Adrenal gland (tissue), 12 donors: ENCODE measurements around the gene FBXW7. TPM values are rescaled to one million over a fixed set of nuclear protein-coding genes. Genes with fewer than 3 reads are reported as not detected.

Experiments used
- DNase-seq, 7 donors: peaks; one replicate each; pipeline ENCODE4 v3.0.0-alpha.2; 2019 to 2020
- H3K27ac ChIP-seq, 5 donors: fragments of 200-600 bp; sonication (generic) in 4 of 5; 1 replicate in 3 of 5; 2 replicates in 2 of 5; pipeline versions ENCODE4 v1.5.1 to v1.8.0; 2016 to 2020; ENCODE audit warnings: mild to moderate bottlenecking in 1 of 5
- H3K27me3 ChIP-seq: fragments of 200-600 bp; 2 replicates; pipeline ENCODE4 v1.8.0; 2021
- H3K36me3 ChIP-seq, 2 donors: fragments of 200-600 bp; replicated peaks in 1 of 2; 1 replicate in 1 of 2; 2 replicates in 1 of 2; pipeline versions ENCODE4 v1.5.1 to v1.8.0; 2018 to 2022
- H3K4me1 ChIP-seq, 2 donors: fragments of 200-600 bp; replicated peaks in 1 of 2; 1 replicate in 1 of 2; 2 replicates in 1 of 2; pipeline versions ENCODE4 v1.5.1 to v1.8.0; 2018 to 2021
- H3K4me3 ChIP-seq, 4 donors: fragments of 200-600 bp; sonication (generic) in 3 of 4; one replicate each; pipeline ENCODE4 v1.5.1; 2016 to 2018
- H3K9me3 ChIP-seq, 3 donors: fragments of 200-600 bp; sonication (generic) in 1 of 3; replicated peaks in 1 of 3; 1 replicate in 2 of 3; 2 replicates in 1 of 3; pipeline versions ENCODE4 v1.5.1 to v1.8.0; 2016 to 2021
- CTCF ChIP-seq, 6 experiments: fragments of 450-650 bp in 4 of 6; fragments of 200-600 bp in 2 of 6; sonication (generic) in 1 of 6; IDR thresholded peaks; 1 replicate in 5 of 6; 2 replicates in 1 of 6; pipeline versions ENCODE4 v1.5.1 to v1.8.0; 2016 to 2021; ENCODE audit warnings: antibody characterized with exemption in 6 of 6, mild to moderate bottlenecking in 2 of 6, moderate library complexity in 1 of 6
- POLR2A ChIP-seq, 2 donors: fragments of 450-650 bp; IDR thresholded peaks; one replicate each; pipeline ENCODE4 v1.6.1; 2017; ENCODE audit warnings: antibody characterized with exemption in 2 of 2, mild to moderate bottlenecking in 2 of 2, moderate library complexity in 1 of 2
- WGBS, 4 donors: extraction: QIAGEN DNeasy Blood & Tissue Kit in 2 of 4; methylation state at CpG; one replicate each; pipeline versions ENCODE4 v1.1.5 to v1.1.7; 2013 to 2017; 5-methylcytosine and 5-hydroxymethylcytosine counted together
- intact Hi-C, 2 donors: fragments of 100-400 bp; cut with DNase I; formaldehyde crosslinking; loops; one replicate each; pipeline versions ENCODE4 v1.14.1 to v1.15.0; 2022 to 2023
- polyA plus RNA-seq, 3 donors: library from polyadenylated mRNA; stranded (reverse); fragments of 200-250 nt in 2 of 3; fragments of 350-450 nt in 1 of 3; fragmentation: Illumina TruSeq in 1 of 3; extraction: RNeasy Lipid Tissue Mini Kit (QIAGEN cat#74804) in 1 of 3; gene quantifications; one replicate each; pipeline ENCODE4 v1.2.3, GENCODE V29; 2013 to 2014
- total RNA-seq, 9 donors: library from RNA; depleted of rRNA in 4 of 9; stranded (reverse); fragments of >200 nt in 4 of 9; fragments of 120-200 nt in 1 of 9; fragmentation: NEBNext Ultra II Directional in 1 of 9; extraction: Animal tissue kit (Norgen Biotek cat#: 25700) in 1 of 9; gene quantifications; one replicate each; pipeline versions ENCODE4 v1.1.0 to v1.2.4, GENCODE V29; 2013 to 2023
- donor health status: healthy with polysubstance abuse.
- donor health status: Bipolar disorder and iron deficiency.
- donor health status: DM: yes; HTN: yes; CAD: no.
- donor health status: DM: no; HTN: no; CAD: no.
- donor health status: DM: no; HTN: no; CAD: no.
- donor health status: DM: yes; HTN: yes; CAD: no.

The FBXW7 gene
- total and polyA plus RNA-seq, 12 donors = 17.6 to 55.5 (median 30.9) TPM

GRCh38 chr4:152301381-152301780, 234.5 kb downstream of the FBXW7 start:
- intact Hi-C loops = no loop called here
- Histone ChIP-seq H3K4me1 (no peaks in the 10 kb centered on the region), H3K36me3 (no peaks in the 10 kb centered on the region), H3K4me3 (no peak overlapping the region), H3K27me3 (no peaks in the 10 kb centered on the region), H3K9me3 (no peaks in the 10 kb centered on the region), H3K27ac (no peak overlapping the region)
- TF ChIP-seq CTCF (IDR thresholded peaks at IDR 0.05) (no peak), POLR2A (IDR thresholded peaks at IDR 0.05) (no peak)
- WGBS, 4 donors = 83 to 88% (median 84%) methylated on average over 6 of the region's 6 CpGs
- DNase-seq = no peak

- WGBS, 4 donors = 80 to 85% (median 83%) methylated on average over 3 of the region's 3 CpGs
- intact Hi-C loops = no loop called here
- DNase-seq = no peak
Measured at GRCh38 chr4:152299553-152299952, 236.3 kb downstream of the FBXW7 start.

GRCh38 chr4:152296386-152296785, 239.5 kb downstream of the FBXW7 start:
- DNase-seq = no peak
- TF ChIP-seq CTCF (IDR thresholded peaks at IDR 0.05) = no peak
- no peak for TF ChIP-seq POLR2A (IDR thresholded peaks at IDR 0.05)

More at GRCh38 chr4:152299553-152299952, 236.3 kb downstream of the FBXW7 start:
- H3K27me3 ChIP-seq = no peaks in the 10 kb centered on the region
- no peak overlapping the region for H3K4me3 ChIP-seq
- H3K9me3 ChIP-seq = no peaks in the 10 kb centered on the region
- TF ChIP-seq POLR2A (IDR thresholded peaks at IDR 0.05) = no peak
- TF ChIP-seq CTCF (IDR thresholded peaks at IDR 0.05) = no peak
- no peaks in the 10 kb centered on the region for H3K36me3 ChIP-seq
- H3K4me1 ChIP-seq = no peaks in the 10 kb centered on the region
- no peak overlapping the region for H3K27ac ChIP-seq

GRCh38 chr4:152294765-152295164, 241.1 kb downstream of the FBXW7 start:
- no peak overlapping the region for H3K4me3 ChIP-seq
- WGBS, 4 donors = 85 to 93% (median 91%) methylated on average over 5 of the region's 5 CpGs
- H3K36me3 ChIP-seq = no peaks in the 10 kb centered on the region
- intact Hi-C loops = no loop called here
- H3K27me3 ChIP-seq = no peaks in the 10 kb centered on the region
- TF ChIP-seq POLR2A (IDR thresholded peaks at IDR 0.05) (no peak), CTCF (IDR thresholded peaks at IDR 0.05) (no peak)
- no peaks in the 10 kb centered on the region for H3K9me3 ChIP-seq
- H3K27ac ChIP-seq = no peak overlapping the region
- no peak for DNase-seq
- no peaks in the 10 kb centered on the region for H3K4me1 ChIP-seq

More at GRCh38 chr4:152296386-152296785, 239.5 kb downstream of the FBXW7 start:
- intact Hi-C loops = no loop called here
- Histone ChIP-seq H3K27me3 (no peaks in the 10 kb centered on the region), H3K9me3 (no peaks in the 10 kb centered on the region), H3K4me1 (no peaks in the 10 kb centered on the region), H3K4me3 (no peak overlapping the region), H3K36me3 (no peaks in the 10 kb centered on the region), H3K27ac (no peak overlapping the region)
